NCI-H82 treated with DMSO at 0.1 percent for 48 hours (cell line): Measurements from ENCODE around the gene MUC5AC.
"Not testable (repeated sequence)": the region's sequence is repeated elsewhere in the genome, so short reads cannot be mapped to it uniquely, and the experiment has no call there.

Source experiments
- DNase-seq: peaks from one replicate; lab custom pipeline; 2025; ENCODE audit not compliant: unreplicated experiment; lab: John Stamatoyannopoulos, UW

The MUC5AC gene

GRCh38 chr11:1205121-1205986, 47.6 kb downstream of the MUC5AC start:
- no peak for DNase-seq

GRCh38 chr11:1205987-1206331, 48.2 kb downstream of the MUC5AC start:
- DNase-seq, result no peak

- no peak for DNase-seq
These were observed 48.9 kb downstream of the MUC5AC start for GRCh38 chr11:1206391-1207271.

GRCh38 chr11:1207401-1208143, 49.8 kb downstream of the MUC5AC start:
- DNase-seq, result no peak

- DNase-seq, result no peak
These were observed 50.3 kb downstream of the MUC5AC start for GRCh38 chr11:1208144-1208393.

GRCh38 chr11:1208394-1209261, 50.9 kb downstream of the MUC5AC start:
- no peak for DNase-seq

GRCh38 chr11:1209371-1210057, 51.8 kb downstream of the MUC5AC start:
- DNase-seq, result no peak

- no peak for DNase-seq
These were observed 54.1 kb downstream of the MUC5AC start for GRCh38 chr11:1211838-1212237.

GRCh38 chr11:1215826-1216225, 58.1 kb downstream of the MUC5AC start:
- not testable (repeated sequence) for DNase-seq

GRCh38 chr11:1217151-1217550, 59.4 kb downstream of the MUC5AC start:
- no peak for DNase-seq

GRCh38 chr11:1218256-1218787, 60.6 kb downstream of the MUC5AC start:
- DNase-seq, result no peak

- no peak for DNase-seq
These were observed 61.2 kb downstream of the MUC5AC start for GRCh38 chr11:1218788-1219445.

- DNase-seq, result no peak
These were observed 61.7 kb downstream of the MUC5AC start for GRCh38 chr11:1219446-1219833.

GRCh38 chr11:1219834-1220815, 62.4 kb downstream of the MUC5AC start:
- DNase-seq, result no peak

- no peak for DNase-seq
These were observed 63.4 kb downstream of the MUC5AC start for GRCh38 chr11:1220941-1221721.

- DNase-seq, result no peak
These were observed 64.1 kb downstream of the MUC5AC start for GRCh38 chr11:1221848-1222311.
